A549 (cell line): ENCODE results near the gene BRAP. TPM values are rescaled to one million over a fixed set of nuclear protein-coding genes. Genes with fewer than 3 reads are reported as not detected.

Source experiments
- ATAC-seq, 2 experiments: fragments of 200-7000 bp in 1 of 2; fragments of >200 bp in 1 of 2; cut with Nextera tagmentation in 1 of 2; cut with Tn5 transposase in 1 of 2; 3 replicates each; pipeline versions ENCODE4 v1.8.0 to v1.9.1; 2018 to 2020; ENCODE audit warnings: mild to moderate bottlenecking in 1 of 2, moderate library complexity in 1 of 2
- CTCF ChIA-PET: fragments of 300-600 bp; sonication (Branson Sonifier 250); formaldehyde crosslinking; extraction: SDS; loops from one replicate; lab custom pipeline; 2021; ENCODE audit warnings: antibody characterized with exemption, inconsistent platforms; lab: Yijun Ruan, JAX
- POLR2A ChIA-PET: fragments of 350-600 bp; formaldehyde crosslinking; extraction: SDS; loops from one replicate; lab custom pipeline; 2021; ENCODE audit warnings: antibody characterized with exemption, inconsistent platforms; lab: Yijun Ruan, JAX
- DNase-seq, 2 experiments: peaks; one replicate each; pipeline versions ENCODE4 v3.0.0 to v3.0.0-alpha.2; 2011 to 2016; ENCODE audit warnings: low read depth in 1 of 2, low spot score in 1 of 2
- FAIRE-seq: peaks from 2 replicates; lab custom pipeline; 2011; peaks lifted over from hg19 to GRCh38; lab: Jason Lieb, UNC
- H3K27ac ChIP-seq, 2 experiments: fragments of >200 bp; sonication (Bioruptor Twin); formaldehyde crosslinking; 3 replicates each; pipeline ENCODE4 v1.5.1; 2016 to 2017
- H3K4me1 ChIP-seq: fragments of >200 bp; sonication (Bioruptor Twin); formaldehyde crosslinking; 3 replicates; pipeline ENCODE4 v1.6.1; 2016
- H3K4me2 ChIP-seq: fragments of >200 bp; sonication (Bioruptor Twin); formaldehyde crosslinking; 3 replicates; pipeline ENCODE4 v1.6.1; 2016
- H3K4me3 ChIP-seq: fragments of >200 bp; sonication (Bioruptor Twin); formaldehyde crosslinking; 3 replicates; pipeline ENCODE4 v1.5.1; 2016
- H3K9me3 ChIP-seq: fragments of >200 bp; sonication (Bioruptor Twin); formaldehyde crosslinking; 3 replicates; pipeline ENCODE4 v1.6.1; 2016
- CEBPB ChIP-seq, 2 experiments: fragments of >200 bp in 1 of 2; sonication (Bioruptor Twin) in 1 of 2; formaldehyde crosslinking in 1 of 2; IDR thresholded peaks; 2 replicates each; pipeline ENCODE4 v1.6.1; 2012 to 2016
- EHMT2 ChIP-seq: fragments of 200-600 bp; sonication (generic); IDR thresholded peaks from 2 replicates; pipeline ENCODE4 v1.6.1; 2016; ENCODE audit warnings: antibody characterized with exemption, low read depth, mild to moderate bottlenecking, moderate library complexity
- JUNB ChIP-seq: fragments of >200 bp; sonication (Bioruptor Twin); formaldehyde crosslinking; IDR thresholded peaks from 2 replicates; pipeline ENCODE4 v1.6.1; 2016
- KDM5A ChIP-seq: fragments of 200-600 bp; sonication (generic); IDR thresholded peaks from 2 replicates; pipeline ENCODE4 v1.6.1; 2016; ENCODE audit warnings: antibody characterized with exemption, mild to moderate bottlenecking
- NPAS2 ChIP-seq: fragments of 250-450 bp; sonication (Bioruptor Pico); IDR thresholded peaks from 2 replicates; pipeline ENCODE4 v1.8.0; 2022; ENCODE audit warnings: mild to moderate bottlenecking, moderate library complexity, borderline replicate concordance
- POLR2AphosphoS2 ChIP-seq: conservative IDR thresholded peaks from 2 replicates; pipeline ENCODE4 v1.6.1; 2012; ENCODE audit warnings: low read length, improper control_type of control experiment, inconsistent platforms
- RAD21 ChIP-seq, 2 experiments: fragments of >200 bp in 1 of 2; sonication (Bioruptor Twin) in 1 of 2; formaldehyde crosslinking in 1 of 2; IDR thresholded peaks in 1 of 2; conservative IDR thresholded peaks in 1 of 2; 2 replicates in 1 of 2; 3 replicates in 1 of 2; pipeline ENCODE4 v1.6.1; 2012 to 2018; ENCODE audit warnings: inconsistent platforms in 1 of 2
- RCOR1 ChIP-seq: fragments of 150-350 bp; IDR thresholded peaks from 2 replicates; pipeline ENCODE4 v1.6.1; 2014; ENCODE audit warnings: antibody characterized with exemption, low read length, low read depth
- RFX5 ChIP-seq: fragments of 450-650 bp; IDR thresholded peaks from 2 replicates; pipeline ENCODE4 v1.7.1; 2014; ENCODE audit warnings: antibody characterized with exemption, mild to moderate bottlenecking, moderate library complexity
- RNF2 ChIP-seq: fragments of 200-600 bp; sonication (generic); IDR thresholded peaks from 2 replicates; pipeline ENCODE4 v1.6.1; 2016; ENCODE audit warnings: low read depth, mild to moderate bottlenecking, antibody characterized with exemption, moderate library complexity, borderline replicate concordance
- SREBF2 ChIP-seq: fragments of 450-650 bp; IDR thresholded peaks from 2 replicates; pipeline ENCODE4 v1.6.1; 2014; ENCODE audit warnings: mild to moderate bottlenecking, moderate library complexity
- TFCP2L1 ChIP-seq: fragments of 250-450 bp; sonication (Bioruptor Pico); IDR thresholded peaks from 2 replicates; pipeline ENCODE4 v1.5.0; 2021; ENCODE audit warnings: mild to moderate bottlenecking
- ZSCAN20 ChIP-seq: fragments of 250-450 bp; sonication (Bioruptor Pico); IDR thresholded peaks from 2 replicates; pipeline ENCODE4 v1.8.0; 2022; ENCODE audit warnings: mild to moderate bottlenecking, moderate library complexity
- WGBS: methylation state at CpG from one replicate; pipeline ENCODE4 v1.1.6; 2017; ENCODE audit errors: missing lambda C conversion rate; 5-methylcytosine and 5-hydroxymethylcytosine counted together
- polyA plus RNA-seq, 4 experiments: library from polyadenylated mRNA; depleted of rRNA in 3 of 4; stranded (reverse); fragments of >200 nt; fragmentation: RNase III in 1 of 4; extraction: RNeasy Plus Mini Kit Qiagen cat#74134 plus additional on column Dnase treatment in 1 of 4; gene quantifications; 2 replicates in 3 of 4; 3 replicates in 1 of 4; pipeline ENCODE4 v1.2.3, GENCODE V29; 2011 to 2017
- TF ChIP-seq, protein P1 (sequence below): IDR thresholded peaks from 2 replicates; pipeline ENCODE4 v1.6.1; 2012
- TF ChIP-seq, protein P2 (sequence below): fragments of >200 bp; sonication (Bioruptor Twin); formaldehyde crosslinking; IDR thresholded peaks from 3 replicates; pipeline ENCODE4 v1.5.1; 2016
- TF ChIP-seq, protein P3 (sequence below): fragments of 450-650 bp; IDR thresholded peaks from 2 replicates; pipeline ENCODE4 v1.6.1; 2014; ENCODE audit warnings: antibody characterized with exemption
- TF ChIP-seq, protein P4 (sequence below): fragments of 200-600 bp; sonication (generic); IDR thresholded peaks from 2 replicates; pipeline ENCODE4 v1.6.1; 2016; ENCODE audit warnings: antibody characterized with exemption, mild to moderate bottlenecking, moderate library complexity

BRAP gene
- polyA plus RNA-seq, 2 of the 4 experiments (the other 2 are of a cell fraction): 13.0 to 29.7 TPM

DNA sequence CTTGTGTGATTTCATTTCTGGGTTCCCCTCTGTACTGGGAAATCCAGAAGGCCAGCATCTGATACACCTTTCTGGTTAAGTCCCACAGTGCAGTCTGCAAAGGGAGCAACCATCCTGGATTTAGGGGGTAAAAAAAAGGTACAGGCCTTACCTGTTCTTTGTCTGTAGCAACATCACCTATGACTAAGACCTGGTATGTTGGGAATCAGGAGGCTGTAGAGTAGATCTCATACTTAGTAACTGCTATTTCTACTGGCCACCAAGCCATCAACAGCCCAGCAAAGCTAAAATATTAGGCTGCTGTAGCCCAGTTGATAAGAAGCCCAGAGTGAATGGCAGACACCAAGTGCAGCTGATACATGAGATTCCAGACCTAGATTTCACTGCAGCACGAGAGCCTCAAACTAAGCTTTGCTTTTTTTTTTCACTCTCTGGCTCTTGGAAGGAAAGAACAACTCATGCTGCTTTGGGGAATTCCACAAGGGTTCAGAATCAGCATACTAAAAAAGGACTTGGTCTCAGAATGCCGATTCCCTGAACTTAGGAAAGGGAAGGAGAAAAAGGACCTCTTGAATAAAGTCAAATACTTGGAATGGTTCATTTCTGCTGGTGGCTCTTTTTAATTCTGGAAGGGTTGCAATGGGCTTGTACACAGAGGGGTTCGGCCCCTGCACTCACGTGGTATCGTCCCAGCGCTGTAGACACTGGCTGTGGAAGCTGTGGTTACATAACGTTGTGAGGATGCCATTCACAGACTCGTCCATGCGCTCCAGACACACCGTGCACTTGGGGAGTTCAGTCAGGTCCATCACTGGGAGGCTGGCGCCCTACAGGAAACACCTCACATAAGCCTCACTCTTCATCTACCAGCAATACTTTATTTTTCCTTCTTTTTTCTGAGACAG, 20.5 kb downstream of the BRAP start:
- DNase-seq: no peak
- ChIA-PET POLR2A (no interaction called here), CTCF (interaction anchor here (1.4 to 4.6 kb wide), 4 partner anchors 8 to 268 kb away, joined by 3 to 26 read pairs (median 5); no protein-coding TSS in a partner anchor)
- 91% methylated on average over 11 of the region's 11 CpGs for WGBS
- no peaks in the 10 kb centered on the region for H3K9me3 ChIP-seq
- no peak overlapping the region for H3K4me2 ChIP-seq
- no peak for FAIRE-seq
- H3K27ac ChIP-seq: no peak overlapping the region
- TF ChIP-seq NPAS2 (CRISPR knock-in tag) (no peak), RAD21 (conservative IDR thresholded peaks at IDR 0.05 in 1 of 2, IDR thresholded peaks at IDR 0.05 in 1 of 2) (no peak), RNF2 (no peak), EHMT2 (no peak), RFX5 (no peak), KDM5A (no peak), RCOR1 (no peak)
- TF ChIP-seq, protein P1, sequence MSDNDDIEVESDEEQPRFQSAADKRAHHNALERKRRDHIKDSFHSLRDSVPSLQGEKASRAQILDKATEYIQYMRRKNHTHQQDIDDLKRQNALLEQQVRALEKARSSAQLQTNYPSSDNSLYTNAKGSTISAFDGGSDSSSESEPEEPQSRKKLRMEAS: no peak
- TF ChIP-seq, protein P2, sequence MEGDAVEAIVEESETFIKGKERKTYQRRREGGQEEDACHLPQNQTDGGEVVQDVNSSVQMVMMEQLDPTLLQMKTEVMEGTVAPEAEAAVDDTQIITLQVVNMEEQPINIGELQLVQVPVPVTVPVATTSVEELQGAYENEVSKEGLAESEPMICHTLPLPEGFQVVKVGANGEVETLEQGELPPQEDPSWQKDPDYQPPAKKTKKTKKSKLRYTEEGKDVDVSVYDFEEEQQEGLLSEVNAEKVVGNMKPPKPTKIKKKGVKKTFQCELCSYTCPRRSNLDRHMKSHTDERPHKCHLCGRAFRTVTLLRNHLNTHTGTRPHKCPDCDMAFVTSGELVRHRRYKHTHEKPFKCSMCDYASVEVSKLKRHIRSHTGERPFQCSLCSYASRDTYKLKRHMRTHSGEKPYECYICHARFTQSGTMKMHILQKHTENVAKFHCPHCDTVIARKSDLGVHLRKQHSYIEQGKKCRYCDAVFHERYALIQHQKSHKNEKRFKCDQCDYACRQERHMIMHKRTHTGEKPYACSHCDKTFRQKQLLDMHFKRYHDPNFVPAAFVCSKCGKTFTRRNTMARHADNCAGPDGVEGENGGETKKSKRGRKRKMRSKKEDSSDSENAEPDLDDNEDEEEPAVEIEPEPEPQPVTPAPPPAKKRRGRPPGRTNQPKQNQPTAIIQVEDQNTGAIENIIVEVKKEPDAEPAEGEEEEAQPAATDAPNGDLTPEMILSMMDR: no peak
- TF ChIP-seq, protein P3, sequence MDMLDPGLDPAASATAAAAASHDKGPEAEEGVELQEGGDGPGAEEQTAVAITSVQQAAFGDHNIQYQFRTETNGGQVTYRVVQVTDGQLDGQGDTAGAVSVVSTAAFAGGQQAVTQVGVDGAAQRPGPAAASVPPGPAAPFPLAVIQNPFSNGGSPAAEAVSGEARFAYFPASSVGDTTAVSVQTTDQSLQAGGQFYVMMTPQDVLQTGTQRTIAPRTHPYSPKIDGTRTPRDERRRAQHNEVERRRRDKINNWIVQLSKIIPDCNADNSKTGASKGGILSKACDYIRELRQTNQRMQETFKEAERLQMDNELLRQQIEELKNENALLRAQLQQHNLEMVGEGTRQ: no peak
- TF ChIP-seq, all 56 proteins: peak for 0
- no peak; a peak in 1 of 6 replicates for ATAC-seq
- Histone ChIP-seq H3K4me1 (no peaks in the 10 kb centered on the region), H3K4me3 (no peak overlapping the region)

DNA sequence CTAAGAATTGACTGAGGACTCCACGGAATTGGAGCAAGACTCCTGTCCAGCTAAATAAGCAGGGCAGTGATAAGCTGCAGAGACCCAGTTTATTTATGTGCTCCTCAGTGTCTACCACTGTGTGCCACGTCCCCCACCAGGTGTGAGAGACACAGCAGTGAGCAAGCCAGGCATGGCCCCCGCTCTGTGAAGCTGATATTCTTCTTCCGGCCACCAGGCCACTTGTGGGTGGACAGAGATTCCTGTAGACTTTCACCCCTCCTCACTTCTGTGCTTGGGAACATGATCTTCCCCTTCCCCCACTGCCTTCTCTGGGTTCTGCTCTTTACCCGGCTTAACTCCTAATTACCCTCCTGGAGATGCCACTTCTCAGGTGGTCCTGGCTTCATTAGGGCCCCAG, 21.3 kb downstream of the BRAP start:
- FAIRE-seq: no peak
- no peak overlapping the region for H3K27ac ChIP-seq
- 95% methylated on average over 5 of the region's 5 CpGs for WGBS
- ATAC-seq: peak; percentile 47 to 57; a peak in 3 of 6 replicates
- ChIA-PET POLR2A (no interaction called here), CTCF (interaction anchor here (4.6 kb wide), 1 partner anchor 9 kb away, joined by 26 read pairs; no protein-coding TSS in a partner anchor)
- H3K4me3 ChIP-seq: no peak overlapping the region
- H3K9me3 ChIP-seq: no peaks in the 10 kb centered on the region
- no peak for DNase-seq
- H3K4me1 ChIP-seq: no peaks in the 10 kb centered on the region
- TF ChIP-seq, protein P4, sequence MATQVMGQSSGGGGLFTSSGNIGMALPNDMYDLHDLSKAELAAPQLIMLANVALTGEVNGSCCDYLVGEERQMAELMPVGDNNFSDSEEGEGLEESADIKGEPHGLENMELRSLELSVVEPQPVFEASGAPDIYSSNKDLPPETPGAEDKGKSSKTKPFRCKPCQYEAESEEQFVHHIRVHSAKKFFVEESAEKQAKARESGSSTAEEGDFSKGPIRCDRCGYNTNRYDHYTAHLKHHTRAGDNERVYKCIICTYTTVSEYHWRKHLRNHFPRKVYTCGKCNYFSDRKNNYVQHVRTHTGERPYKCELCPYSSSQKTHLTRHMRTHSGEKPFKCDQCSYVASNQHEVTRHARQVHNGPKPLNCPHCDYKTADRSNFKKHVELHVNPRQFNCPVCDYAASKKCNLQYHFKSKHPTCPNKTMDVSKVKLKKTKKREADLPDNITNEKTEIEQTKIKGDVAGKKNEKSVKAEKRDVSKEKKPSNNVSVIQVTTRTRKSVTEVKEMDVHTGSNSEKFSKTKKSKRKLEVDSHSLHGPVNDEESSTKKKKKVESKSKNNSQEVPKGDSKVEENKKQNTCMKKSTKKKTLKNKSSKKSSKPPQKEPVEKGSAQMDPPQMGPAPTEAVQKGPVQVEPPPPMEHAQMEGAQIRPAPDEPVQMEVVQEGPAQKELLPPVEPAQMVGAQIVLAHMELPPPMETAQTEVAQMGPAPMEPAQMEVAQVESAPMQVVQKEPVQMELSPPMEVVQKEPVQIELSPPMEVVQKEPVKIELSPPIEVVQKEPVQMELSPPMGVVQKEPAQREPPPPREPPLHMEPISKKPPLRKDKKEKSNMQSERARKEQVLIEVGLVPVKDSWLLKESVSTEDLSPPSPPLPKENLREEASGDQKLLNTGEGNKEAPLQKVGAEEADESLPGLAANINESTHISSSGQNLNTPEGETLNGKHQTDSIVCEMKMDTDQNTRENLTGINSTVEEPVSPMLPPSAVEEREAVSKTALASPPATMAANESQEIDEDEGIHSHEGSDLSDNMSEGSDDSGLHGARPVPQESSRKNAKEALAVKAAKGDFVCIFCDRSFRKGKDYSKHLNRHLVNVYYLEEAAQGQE: no peak
- no peak overlapping the region for H3K4me2 ChIP-seq

DNA sequence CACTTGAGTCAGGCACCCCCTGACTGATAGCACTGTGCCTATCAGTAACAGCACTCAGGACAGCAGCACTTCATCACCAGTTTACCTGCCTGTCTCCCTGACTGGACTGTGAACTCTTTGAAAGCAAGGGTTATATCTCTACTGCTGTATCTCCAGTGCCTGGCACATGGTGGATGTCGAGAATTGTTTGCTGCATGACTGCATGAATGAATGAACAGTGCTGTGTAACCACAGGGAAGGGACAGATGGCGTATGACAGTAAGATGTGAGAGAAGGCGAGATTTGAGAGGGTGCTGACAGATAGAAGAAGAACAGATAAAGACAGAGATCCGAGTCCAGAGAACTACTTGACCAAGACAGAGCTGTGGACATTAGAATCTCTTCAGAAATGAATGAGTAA, 29.7 kb downstream of the BRAP start:
- ATAC-seq (no peak), DNase-seq (no peak), FAIRE-seq (no peak)
- TF ChIP-seq POLR2AphosphoS2: no peak
- no peak for TF ChIP-seq TFCP2L1 (CRISPR knock-in tag)
- no peak for TF ChIP-seq SREBF2
- no peak for TF ChIP-seq JUNB
- TF ChIP-seq ZSCAN20 (CRISPR knock-in tag): no peak
- TF ChIP-seq CEBPB (IDR thresholded peaks at IDR 0.05): no peak
- Histone ChIP-seq H3K4me2 (no peak overlapping the region), H3K27ac (no peak overlapping the region), H3K9me3 (no peaks in the 10 kb centered on the region), H3K4me1 (no peaks in the 10 kb centered on the region), H3K4me3 (no peak overlapping the region)
- POLR2A ChIA-PET: no interaction called here
- CTCF ChIA-PET: interaction anchor here (0.7 kb wide), 1 partner anchor 17 kb away, joined by 3 read pairs; no protein-coding TSS in a partner anchor
- 92% methylated on average over 4 of the region's 4 CpGs for WGBS
